GM12878 (cell line): Measurements from ENCODE around the gene TSC2. TPM values are rescaled to one million over a fixed set of nuclear protein-coding genes. Genes with fewer than 3 reads are reported as not detected.

Source experiments
- BHLHE40 ChIP-seq, 2 experiments: fragments of 450-650 bp in 1 of 2; IDR thresholded peaks; 2 replicates each; pipeline ENCODE4 v1.6.1; 2011 to 2017; ENCODE audit warnings: low read depth in 2 of 2, borderline replicate concordance in 1 of 2, improper control_type of control experiment in 1 of 2, low read length in 1 of 2, mild to moderate bottlenecking in 1 of 2
- CREM ChIP-seq: IDR thresholded peaks from 2 replicates; pipeline ENCODE4 v1.6.1; 2014; ENCODE audit warnings: antibody characterized with exemption, low read depth
- E2F4 ChIP-seq: IDR thresholded peaks from 2 replicates; pipeline ENCODE4 v1.6.1; 2012; ENCODE audit warnings: low read depth, low read length, improper control_type of control experiment
- EED ChIP-seq: sonication (generic); IDR thresholded peaks from 2 replicates; pipeline ENCODE4 v1.6.1; 2016; ENCODE audit warnings: antibody characterized with exemption, low read depth
- KAT2A ChIP-seq: conservative IDR thresholded peaks from 2 replicates; pipeline ENCODE4 v1.6.1; 2011; ENCODE audit warnings: low read depth, low read length; ENCODE audit not compliant: control insufficient read depth
- NR2C1 ChIP-seq: fragments of 450-650 bp; IDR thresholded peaks from 2 replicates; pipeline ENCODE4 v1.6.1; 2017; ENCODE audit warnings: antibody characterized with exemption, mild to moderate bottlenecking, moderate library complexity
- POLR2A ChIP-seq: IDR thresholded peaks from 2 replicates; pipeline ENCODE4 v1.6.1; 2011; ENCODE audit warnings: low read depth, mild to moderate bottlenecking, low read length
- POLR2AphosphoS2 ChIP-seq: IDR thresholded peaks from 2 replicates; pipeline ENCODE4 v1.6.1; 2011; ENCODE audit warnings: low read depth, mild to moderate bottlenecking, low read length, improper control_type of control experiment, moderate library complexity
- REST ChIP-seq: IDR thresholded peaks from 2 replicates; pipeline ENCODE4 v1.6.1; 2012; ENCODE audit warnings: mild to moderate bottlenecking, low read depth, low read length
- RFX5 ChIP-seq: IDR thresholded peaks from 2 replicates; pipeline ENCODE4 v1.6.1; 2011; ENCODE audit warnings: low read depth, low read length, improper control_type of control experiment
- SIN3A ChIP-seq: IDR thresholded peaks from 2 replicates; pipeline ENCODE4 v1.6.1; 2012; ENCODE audit warnings: low read depth, low read length, improper control_type of control experiment
- TAF1 ChIP-seq: IDR thresholded peaks from 2 replicates; pipeline ENCODE4 v1.6.1; 2011; ENCODE audit warnings: mild to moderate bottlenecking, low read depth, low read length, borderline replicate concordance
- TCF12 ChIP-seq: IDR thresholded peaks from 2 replicates; pipeline ENCODE4 v1.6.1; 2011; ENCODE audit warnings: low read depth, mild to moderate bottlenecking, low read length
- ZBTB11 ChIP-seq: fragments of 450-650 bp; formaldehyde crosslinking; IDR thresholded peaks from 2 replicates; pipeline ENCODE4 v1.5.0; 2022; ENCODE audit warnings: mild to moderate bottlenecking, missing genetic modification characterization
- ZNF687 ChIP-seq: fragments of 450-650 bp; IDR thresholded peaks from 2 replicates; pipeline ENCODE4 v1.6.1; 2017; ENCODE audit warnings: mild to moderate bottlenecking, moderate library complexity
- polyA plus RNA-seq, 11 experiments: library from polyadenylated mRNA; depleted of rRNA in 4 of 11; unstranded in 6 of 11; stranded (reverse) in 5 of 11; fragments of >200 nt; fragmentation: Nextera tagmentation in 4 of 11; fragmentation: Illumina TruSeq in 1 of 11; extraction: Ambion mirVana in 4 of 11; extraction: Trizol in 1 of 11; gene quantifications; 1 replicate in 1 of 11; 2 replicates in 10 of 11; pipeline versions ENCODE4 v1.2.1 to v1.2.3, GENCODE V29; 2011 to 2016; ENCODE audit warnings: inconsistent platforms in 2 of 11, missing spikeins in 2 of 11, low read depth in 1 of 11
- total RNA-seq, 4 experiments: library from RNA; depleted of rRNA in 3 of 4; stranded (reverse); fragments of >200 nt in 3 of 4; fragmentation: Illumina TruSeq in 1 of 4; extraction: Trizol in 1 of 4; gene quantifications; 2 replicates each; pipeline versions ENCODE4 v1.2.1 to v1.2.3, GENCODE V29; 2013 to 2021
- TF ChIP-seq, protein P1 (sequence below): fragments of 450-650 bp; conservative IDR thresholded peaks from 2 replicates; pipeline ENCODE4 v1.6.1; 2017; ENCODE audit warnings: mild to moderate bottlenecking, moderate library complexity

TSC2 gene
- total and polyA plus RNA-seq, 10 of the 15 experiments (the other 5 are each of a cell fraction or from before 2014, with no cell fraction given): 1.6 to 77.0 (median 21.6) TPM

DNA sequence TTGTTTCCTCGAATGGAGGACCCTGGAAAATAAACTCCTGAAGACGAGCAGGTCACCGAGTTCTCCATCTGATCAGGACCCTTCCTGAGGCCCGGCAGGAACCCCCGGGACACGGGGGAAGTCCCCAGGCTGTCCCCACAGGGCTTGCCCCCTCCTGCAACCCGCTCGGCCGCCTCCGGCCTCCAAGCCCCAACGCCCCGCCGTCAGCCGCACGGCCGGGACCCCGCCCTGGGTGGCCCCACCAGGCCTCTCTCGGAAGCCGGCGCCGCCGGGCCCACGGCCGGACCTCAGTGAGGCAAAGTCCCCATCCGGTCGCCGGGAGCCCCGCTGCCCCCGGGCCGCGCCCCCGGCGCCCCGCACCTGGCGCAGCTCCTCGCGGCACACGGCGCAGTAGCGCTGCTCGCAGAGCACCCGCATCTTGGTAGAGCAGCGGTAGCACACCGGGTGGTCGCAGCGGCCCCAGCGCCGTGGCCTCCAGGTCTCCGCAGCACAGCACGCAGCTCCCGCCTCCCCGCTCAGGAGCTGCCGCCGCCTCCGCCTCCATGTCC is 38.5 kb upstream of the TSC2 start (continued):
- no peak for TF ChIP-seq REST
- peak; percentile 71; the same call in 1 of the 2 replicates for TF ChIP-seq POLR2A
- no peak for TF ChIP-seq KAT2A
- TF ChIP-seq EED: no peak
- TF ChIP-seq TAF1: no peak
- TF ChIP-seq RFX5: no peak
- TF ChIP-seq ZNF687: no peak
- no peak for TF ChIP-seq CREM
- TF ChIP-seq POLR2AphosphoS2: no peak
- TF ChIP-seq TCF12: 0 out of 2 replicates have a peak, but pooled peaks have one; percentile 12
- 0 out of 2 replicates have a peak, but pooled peaks have one; percentile 11 for TF ChIP-seq SIN3A
- TF ChIP-seq ZBTB11: no peak
- no peak for TF ChIP-seq NR2C1
- TF ChIP-seq, protein P1, sequence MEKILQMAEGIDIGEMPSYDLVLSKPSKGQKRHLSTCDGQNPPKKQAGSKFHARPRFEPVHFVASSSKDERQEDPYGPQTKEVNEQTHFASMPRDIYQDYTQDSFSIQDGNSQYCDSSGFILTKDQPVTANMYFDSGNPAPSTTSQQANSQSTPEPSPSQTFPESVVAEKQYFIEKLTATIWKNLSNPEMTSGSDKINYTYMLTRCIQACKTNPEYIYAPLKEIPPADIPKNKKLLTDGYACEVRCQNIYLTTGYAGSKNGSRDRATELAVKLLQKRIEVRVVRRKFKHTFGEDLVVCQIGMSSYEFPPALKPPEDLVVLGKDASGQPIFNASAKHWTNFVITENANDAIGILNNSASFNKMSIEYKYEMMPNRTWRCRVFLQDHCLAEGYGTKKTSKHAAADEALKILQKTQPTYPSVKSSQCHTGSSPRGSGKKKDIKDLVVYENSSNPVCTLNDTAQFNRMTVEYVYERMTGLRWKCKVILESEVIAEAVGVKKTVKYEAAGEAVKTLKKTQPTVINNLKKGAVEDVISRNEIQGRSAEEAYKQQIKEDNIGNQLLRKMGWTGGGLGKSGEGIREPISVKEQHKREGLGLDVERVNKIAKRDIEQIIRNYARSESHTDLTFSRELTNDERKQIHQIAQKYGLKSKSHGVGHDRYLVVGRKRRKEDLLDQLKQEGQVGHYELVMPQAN: peak; percentile 59
- no peak for TF ChIP-seq BHLHE40 (IDR thresholded peaks at IDR 0.05; ENCODE audit: borderline replicate concordance in 1 of 2, low read depth in 2 of 2, low read length in 1 of 2)
- no peak for TF ChIP-seq E2F4
